HL-60/S4 (cell line): ENCODE results near the gene ZSCAN25.
"Not testable (repeated sequence)": the region's sequence is repeated elsewhere in the genome, so short reads cannot be mapped to it uniquely, and the experiment has no call there.

ENCODE experiments used
- in situ Hi-C: fragments of 300-500 bp; cut with MboI; formaldehyde crosslinking; loops from 2 replicates; pipeline ENCODE4 v1.14.3; 2022; ENCODE audit warnings: low sequenced_read_pairs

The ZSCAN25 gene

DNA sequence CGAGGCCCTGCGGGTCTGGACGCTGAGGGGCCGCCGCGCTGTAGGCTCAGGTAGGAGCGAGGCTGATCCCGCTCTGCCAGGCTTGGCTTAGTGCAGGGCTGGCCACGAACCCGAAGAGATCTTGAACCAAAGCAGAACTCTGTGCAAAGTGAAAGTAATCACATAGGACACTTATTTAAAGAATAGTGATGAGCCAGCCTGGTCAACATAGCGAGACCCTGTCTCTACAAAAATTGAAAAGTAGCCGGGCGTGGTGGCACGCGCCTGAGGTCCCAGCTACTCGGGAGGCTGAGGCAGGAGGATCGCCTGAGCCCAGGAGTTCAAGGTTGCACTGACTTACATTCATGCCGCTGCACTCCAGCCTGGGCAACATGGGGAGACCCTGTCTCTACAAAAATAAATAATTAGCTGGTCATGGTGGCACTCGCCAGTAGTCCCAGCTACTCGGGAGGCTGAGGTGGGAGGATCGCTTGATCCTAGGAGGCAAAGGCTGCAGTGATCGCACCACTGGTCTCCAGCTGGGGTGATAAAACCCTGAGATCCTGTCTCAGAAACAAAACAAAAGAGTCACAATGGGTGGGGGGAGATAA, 541 bp downstream of the ZSCAN25 start:
- in situ Hi-C loops: no loop called here

DNA sequence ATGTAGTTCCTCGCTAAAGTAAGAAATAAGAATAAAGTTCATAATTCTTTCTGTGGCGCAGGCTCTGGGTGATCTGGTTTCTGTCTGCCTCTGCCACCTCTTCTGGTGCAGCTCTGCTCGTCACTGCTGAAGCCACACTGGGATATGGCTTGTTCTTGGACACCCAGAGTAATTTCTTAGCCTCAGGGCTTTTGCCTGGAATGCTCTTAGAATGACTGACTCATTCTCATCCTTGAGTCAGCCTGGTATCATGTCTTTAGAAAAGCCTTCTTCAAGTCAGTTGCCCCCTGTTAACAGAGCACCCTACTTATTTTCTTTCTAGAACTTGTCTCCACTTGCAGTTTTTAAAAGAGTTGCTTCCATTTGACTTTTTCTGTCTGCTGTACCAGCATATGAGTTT, 2.0 kb downstream of the ZSCAN25 start:
- in situ Hi-C loops: no loop called here

DNA sequence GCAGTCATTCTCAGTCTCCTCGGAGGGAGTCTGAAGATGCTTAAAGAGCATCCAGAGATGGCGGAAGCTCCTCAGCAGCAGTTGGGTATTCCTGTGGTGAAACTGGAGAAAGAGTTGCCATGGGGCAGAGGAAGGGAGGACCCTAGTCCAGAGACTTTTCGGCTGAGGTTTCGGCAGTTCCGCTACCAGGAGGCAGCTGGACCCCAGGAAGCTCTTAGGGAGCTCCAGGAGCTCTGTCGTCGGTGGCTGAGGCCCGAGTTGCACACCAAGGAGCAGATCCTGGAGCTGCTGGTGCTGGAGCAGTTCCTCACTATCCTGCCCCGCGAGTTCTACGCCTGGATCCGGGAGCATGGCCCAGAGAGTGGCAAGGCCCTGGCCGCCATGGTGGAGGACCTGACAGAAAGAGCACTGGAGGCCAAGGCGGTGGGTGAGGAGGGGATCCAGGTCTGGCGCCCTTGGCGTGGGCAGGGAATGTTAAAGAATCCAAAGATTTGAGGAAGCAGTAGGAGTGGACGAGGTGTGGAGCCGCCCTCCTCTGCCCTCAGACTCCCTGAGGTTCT, 2.9 kb downstream of the ZSCAN25 start:
- in situ Hi-C loops: no loop called here

DNA sequence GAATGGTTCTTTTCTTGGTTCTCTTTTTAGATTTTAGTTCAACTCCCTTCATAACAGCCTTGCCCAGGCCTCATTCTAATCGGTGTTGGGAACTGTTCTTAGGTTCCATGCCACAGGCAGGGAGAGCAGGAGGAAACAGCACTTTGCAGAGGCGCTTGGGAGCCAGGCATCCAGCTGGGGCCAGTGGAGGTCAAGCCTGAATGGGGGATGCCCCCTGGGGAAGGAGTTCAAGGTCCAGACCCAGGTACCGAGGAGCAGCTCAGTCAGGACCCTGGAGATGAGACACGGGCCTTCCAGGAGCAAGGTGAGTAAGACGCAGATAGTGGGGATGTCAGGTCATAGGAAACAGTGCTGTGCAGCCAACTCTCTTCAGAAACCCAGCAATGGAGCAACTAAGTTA, 4.5 kb downstream of the ZSCAN25 start:
- in situ Hi-C loops: no loop called here

DNA sequence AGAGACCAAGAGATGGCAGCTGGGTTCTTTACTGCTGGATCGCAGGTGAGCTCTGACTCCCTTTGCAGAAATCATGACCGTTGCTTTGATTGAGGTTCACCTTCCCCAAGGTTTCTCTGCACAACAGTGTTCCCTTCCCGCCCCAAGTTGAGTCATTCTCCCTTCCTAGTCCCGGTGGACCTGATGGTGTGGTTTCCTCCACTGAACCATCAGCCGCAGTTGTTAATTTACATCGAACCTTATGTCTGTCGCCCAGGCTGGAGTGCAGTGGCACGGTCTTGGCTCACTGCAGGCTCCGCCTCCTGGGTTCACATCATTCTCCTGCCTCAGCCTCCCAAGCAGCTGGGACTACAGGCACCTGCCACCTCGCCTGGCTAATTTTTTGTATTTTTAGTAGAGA, 5.8 kb downstream of the ZSCAN25 start:
- in situ Hi-C loops: no loop called here

DNA sequence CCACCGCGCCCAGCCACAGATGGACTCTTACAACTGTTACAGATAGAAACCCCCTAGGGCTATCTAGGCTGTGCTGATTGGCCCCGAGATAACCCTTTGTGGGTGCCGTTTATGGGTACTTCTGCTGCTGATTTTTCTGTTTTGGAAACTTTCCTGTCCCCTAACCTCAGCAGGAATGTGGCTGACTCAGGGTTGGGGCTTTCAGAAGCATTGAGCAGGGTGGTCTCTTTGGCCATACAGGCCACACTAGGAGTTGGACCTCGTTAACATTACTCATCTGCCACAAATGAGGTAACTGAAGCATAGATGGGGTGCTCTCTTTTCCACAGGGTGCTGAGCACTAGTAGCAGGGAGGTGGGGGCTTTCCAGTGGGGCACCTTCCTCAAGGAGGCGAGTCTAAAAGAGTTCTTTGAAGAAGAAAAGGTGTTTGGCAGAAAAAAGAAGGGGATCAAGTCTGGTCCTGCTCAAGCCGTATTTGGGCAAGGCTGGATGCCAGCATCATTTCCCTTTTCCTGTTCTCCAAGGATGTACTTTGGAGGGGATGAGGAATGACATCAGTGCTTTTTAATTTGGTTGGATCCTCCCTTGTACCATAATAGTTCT, 6.4 kb downstream of the ZSCAN25 start:
- in situ Hi-C loops: no loop called here

DNA sequence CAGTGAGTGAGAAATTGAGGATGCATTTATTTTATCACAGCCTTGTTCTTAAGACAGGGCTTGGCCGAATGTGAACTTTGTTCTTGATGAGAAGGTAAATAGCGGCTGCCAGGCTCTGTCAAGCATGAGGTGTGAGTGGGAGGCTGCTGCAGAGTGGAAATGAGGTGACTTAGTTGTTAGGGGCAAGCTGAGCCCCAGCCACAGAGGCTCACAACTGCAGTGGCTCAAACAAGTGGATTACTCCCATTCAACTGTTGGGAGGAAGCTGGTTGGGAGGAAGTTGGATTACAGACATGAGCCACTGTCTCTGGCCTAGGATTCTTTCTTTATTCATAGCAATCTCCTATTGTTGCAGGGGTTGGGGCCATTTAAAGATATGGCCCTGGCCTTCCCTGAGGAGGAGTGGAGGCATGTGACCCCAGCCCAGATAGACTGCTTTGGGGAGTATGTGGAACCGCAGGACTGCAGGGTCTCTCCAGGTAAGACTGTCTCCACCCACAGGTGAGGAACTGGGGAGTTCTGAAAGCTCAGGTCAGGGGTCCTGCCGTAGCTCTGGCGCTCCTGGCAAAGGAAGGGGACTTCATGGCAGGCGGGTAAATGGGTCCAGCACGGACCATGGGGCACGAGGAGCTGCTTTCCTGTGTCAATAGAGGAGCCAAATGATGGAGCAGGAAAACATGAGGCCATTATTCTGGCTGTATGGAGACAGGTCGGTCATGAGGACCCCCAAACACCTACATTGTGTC, 7.1 kb downstream of the ZSCAN25 start:
- in situ Hi-C loops: no loop called here

DNA sequence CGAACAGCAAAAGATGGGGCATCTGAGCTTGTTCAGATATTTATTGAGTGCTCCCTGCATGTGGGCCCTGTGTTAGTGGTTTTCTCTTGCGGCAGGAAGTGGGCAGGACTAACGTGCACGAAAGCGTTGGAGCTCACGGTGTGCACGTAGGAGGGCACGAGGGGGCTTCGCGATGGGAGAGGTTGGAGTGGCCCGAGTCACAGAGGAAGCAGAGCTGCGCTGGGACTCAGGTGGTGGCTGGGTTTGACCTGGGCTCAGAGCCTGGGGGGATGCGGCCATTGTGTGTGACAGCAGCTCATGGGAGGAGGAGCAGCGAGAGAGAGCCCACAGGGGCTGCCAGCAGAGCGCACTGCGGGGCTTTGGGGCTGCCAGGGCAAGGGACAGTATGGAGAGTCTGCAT, 7.7 kb downstream of the ZSCAN25 start:
- in situ Hi-C loops: no loop called here

DNA sequence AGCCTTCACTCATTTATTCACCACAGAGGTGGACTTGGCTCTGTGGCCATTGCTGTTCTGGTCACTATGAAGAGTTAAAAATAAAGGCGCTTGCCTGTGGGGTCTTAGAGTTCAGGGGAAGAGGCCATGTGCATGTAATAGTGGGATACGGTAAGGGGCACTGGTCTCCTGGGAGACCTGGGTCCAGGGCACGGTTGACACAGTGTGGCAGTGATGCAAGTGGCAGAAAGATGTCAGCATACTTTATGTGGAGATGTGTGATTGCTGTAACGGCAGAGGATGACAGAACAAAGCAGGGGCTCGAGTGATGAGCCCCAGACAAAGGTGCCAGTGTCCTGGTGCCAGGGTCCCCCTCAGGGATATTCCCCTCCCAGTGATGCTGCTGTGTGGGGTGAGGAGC, 8.6 kb downstream of the ZSCAN25 start:
- in situ Hi-C loops: no loop called here

DNA sequence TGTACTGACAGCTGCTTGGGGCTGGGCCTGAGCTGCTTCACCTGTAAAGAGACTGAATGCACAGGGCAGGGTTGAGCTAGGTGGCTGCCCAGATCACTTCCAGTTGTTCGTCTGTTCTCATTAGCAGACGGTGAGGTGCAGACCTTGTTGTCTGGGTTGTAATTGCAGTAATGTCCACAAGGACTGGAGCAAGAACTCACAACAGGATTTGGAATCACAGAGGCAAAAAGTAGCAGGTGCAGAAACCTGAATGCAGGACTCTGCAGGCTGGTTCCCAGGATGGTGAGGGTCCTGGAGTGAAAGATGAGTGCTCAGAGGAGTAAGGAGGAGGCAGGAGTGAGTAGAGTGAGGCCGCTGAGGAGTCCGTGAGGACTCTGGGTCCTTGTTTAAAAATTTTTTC, 9.2 kb downstream of the ZSCAN25 start:
- in situ Hi-C loops: no loop called here

DNA sequence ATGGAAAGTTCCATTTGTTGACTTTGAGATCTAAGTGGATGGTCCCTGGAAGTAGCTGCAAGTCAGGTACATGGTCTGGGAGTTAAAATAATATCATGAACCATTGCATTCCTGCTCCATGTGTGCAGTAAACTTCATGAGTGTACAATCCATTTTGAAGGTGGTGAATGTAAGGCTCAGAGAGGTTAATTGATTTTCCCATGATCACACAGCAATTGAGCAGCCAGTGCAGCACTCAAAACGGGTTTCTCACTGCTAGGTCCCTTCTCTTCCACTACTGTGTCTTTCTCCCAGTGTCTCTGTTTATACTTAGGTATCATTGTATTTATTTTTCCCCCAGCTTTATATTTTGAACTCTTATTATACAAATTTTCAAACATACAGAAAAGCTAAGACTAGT, 9.9 kb downstream of the ZSCAN25 start:
- in situ Hi-C loops: no loop called here

DNA sequence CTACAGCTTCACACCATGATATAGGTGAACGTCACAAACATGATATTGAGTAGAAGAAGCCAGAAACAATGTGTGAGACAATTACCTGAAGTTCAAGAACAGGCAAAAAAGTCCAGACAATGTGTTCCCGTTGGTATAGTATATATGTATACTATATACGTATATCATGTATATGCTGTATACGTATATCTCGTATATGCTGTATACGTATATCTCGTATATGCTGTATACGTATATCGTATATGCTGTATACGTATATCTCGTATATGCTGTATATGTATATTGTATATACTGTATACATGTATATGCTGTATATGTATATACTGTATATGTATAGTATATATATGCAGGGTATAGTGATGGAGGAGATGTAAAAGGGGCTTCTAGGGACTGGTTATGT, 10.8 kb downstream of the ZSCAN25 start:
- in situ Hi-C loops: no loop called here

DNA sequence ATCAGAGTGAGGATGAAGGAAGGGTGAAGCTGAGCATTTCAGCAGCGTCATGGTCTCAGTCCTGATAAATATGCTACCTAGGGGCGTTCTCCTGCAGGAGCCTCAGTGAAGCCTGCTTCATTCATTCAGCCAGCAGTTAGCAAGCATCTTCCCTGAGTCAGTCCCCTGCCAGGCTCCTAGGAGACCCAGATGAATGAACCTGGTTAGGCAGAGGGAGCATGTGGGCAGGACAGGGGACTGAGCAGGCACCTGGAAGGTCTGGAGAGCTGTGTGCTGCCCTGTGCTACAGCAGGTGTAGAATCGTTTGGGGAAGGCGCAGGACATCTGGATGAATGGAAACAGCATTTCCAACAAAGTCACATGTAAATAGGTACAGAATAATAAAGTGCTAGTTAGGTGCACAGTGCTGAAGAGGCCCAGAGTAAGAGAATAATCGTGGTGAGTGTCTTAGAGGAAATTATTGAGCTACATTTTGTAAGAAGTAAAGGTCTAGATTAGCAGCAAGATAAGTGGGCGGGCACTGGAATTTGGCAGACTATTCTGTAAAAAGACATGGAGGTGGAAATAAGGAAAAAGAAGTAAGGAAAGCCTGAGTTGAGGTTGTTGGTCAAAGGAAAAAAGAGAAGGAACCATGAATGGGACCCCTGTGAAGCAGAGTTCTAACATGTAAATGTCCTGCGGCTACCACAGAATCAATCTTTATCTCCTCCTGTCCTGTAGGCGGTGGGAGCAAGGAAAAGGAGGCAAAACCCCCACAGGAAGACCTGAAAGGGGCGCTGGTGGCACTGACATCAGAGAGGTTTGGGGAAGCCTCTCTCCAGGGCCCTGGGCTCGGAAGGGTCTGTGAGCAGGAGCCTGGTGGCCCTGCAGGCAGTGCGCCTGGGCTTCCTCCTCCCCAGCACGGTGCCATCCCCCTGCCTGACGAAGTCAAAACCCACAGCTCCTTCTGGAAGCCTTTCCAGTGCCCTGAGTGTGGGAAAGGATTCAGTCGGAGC, 12.0 kb downstream of the ZSCAN25 start:
- in situ Hi-C loops: no loop called here

DNA sequence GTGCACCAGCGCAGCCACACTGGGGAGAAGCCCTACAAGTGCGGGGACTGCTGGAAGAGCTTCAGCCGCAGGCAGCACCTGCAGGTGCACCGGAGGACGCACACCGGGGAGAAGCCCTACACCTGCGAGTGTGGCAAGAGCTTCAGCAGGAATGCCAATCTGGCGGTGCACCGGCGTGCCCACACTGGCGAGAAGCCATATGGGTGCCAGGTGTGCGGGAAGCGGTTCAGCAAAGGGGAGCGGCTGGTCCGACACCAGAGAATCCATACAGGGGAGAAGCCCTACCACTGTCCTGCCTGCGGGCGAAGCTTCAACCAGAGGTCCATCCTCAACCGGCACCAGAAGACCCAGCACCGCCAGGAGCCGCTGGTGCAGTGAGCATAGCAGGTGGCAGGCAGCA, 12.9 kb downstream of the ZSCAN25 start:
- in situ Hi-C loops: no loop called here

DNA sequence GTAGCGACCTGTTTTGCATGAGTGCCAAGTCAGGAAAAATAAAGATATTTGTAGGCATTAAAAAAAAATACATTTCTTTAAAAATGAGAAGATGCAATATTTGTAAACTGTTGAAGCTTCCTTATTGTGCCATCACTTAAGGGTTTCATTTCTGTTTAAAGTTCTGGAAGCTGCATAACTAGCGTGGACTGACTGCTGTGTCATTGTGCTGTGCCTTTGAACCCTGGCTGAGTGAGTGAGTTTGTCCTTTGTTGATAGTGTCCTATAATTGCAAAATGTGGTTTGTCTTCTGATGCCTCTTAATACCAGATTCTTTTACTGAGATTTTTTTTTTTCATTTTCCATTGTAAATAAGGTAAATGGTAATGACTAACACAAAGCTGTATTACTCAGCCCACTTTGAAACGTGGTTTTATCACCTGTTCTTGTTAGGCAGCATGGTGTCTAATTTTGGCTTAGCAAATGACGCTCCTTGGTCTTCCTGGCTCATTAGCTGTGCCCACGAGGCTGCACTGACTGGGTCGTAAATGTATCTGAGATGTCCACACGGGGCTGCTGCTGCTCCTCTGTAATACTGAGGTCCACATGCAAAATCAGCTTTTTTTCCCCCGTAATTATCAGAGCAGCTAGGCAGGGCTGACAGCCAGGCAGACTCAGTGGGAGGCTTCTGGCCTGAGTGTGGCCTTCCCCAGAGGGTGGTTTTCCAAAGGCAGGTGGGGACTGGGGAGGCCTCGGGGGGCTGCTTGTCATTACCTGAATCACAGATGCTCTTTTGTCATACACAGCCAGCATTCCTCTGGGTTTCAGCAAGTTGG, 14.8 kb downstream of the ZSCAN25 start:
- in situ Hi-C loops: no loop called here

DNA sequence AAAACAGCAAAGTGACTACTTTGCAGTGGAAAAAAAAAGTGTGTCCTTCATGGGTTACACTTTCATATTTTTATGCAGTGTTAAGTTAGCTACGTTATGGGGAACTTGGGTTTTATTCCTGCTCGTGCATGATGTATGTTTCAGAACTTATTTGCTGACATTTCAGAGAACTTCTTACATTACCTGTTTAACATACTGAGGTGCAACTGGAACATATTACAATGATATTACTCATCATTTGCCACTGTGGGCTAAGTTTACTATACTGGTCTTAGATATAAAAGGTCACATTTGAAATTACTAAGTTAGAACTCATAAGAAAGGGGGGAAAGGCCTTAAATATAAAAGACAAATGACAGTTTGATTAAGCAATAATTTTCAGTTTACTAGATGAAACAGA, 20.7 kb downstream of the ZSCAN25 start:
- in situ Hi-C loops: not testable (repeated sequence)

DNA sequence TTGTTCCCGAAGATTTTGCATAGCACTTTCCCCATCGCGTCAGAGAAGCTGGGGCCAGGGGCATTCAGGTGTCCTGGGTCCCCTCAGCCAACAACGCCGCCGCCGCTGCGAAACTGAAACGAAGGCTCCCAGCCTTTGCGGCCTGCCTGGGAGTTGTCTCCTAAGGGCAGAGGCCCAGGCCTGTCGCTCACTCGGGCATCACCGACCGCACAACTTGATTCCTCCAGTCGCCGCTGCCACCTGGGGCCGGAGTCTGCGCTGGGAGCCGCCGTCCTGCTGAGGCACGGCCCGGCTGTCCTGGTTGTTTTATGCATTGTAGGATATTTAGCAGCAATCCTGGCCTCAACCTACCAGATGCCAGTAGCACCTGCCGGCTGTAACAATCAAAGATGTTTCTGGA, 22.0 kb downstream of the ZSCAN25 start:
- in situ Hi-C loops: no loop called here

DNA sequence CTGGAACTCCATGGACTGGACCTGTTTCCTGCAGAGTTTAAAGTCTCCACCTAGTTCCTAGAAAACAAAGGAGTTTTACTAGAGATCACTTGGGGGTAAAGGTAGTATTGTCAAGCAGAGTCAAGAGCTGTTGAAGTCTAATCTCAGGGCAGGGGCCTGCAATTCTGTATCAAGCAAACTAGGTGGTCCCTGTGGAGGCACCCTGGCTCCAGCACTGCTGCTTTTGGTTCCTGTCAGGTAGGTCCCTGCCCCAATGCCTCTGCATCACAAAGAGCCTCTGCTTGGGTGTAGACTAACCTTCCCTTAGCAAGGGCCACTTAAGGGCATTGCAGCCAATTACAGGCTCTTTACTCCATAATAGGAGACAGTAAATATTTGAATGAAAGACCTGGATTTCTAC, 22.5 kb downstream of the ZSCAN25 start:
- in situ Hi-C loops: no loop called here

DNA sequence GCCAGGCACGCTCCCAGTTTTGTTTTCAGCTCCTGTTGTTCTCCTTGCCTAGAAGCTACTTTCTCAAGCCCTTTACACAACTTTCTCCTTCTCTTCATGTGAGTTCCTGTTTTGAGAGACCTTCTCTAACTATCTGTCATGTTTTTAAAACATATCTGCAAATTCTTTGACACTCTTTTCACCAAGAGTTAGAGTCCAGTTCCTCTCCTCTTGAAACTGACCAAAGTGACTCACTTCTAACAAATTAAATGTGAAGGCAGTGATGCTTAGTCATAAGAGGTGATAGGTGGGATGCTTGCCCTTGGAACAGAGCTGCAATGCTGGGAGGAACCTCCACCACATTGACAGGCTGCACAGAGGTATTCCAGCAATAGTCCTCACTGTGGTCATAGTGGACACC, 25.3 kb downstream of the ZSCAN25 start:
- in situ Hi-C loops: no loop called here

DNA sequence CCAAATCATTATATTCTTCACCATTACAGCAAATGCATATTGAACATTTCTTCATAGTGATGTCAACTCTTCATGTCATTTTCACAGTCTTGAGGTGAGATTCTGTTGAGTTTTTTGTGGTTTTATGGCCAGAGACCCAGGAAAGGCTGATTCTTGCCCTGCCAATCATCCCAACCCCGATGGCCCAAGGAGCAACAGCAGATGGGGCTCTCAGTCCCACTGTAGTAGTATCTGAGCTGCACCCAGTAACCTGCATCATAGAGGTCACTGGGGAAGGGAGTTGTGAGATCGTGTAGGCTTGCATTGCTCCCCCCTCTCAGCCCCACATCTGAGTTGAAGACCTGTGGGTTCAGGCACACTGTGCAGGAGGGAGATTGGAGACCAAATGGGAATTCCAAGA, 26.7 kb downstream of the ZSCAN25 start:
- in situ Hi-C loops: no loop called here
